Measurements from ENCODE around the gene RBMS3.

RBMS3 gene

GRCh38 chr3:29597376-29598008, 316.6 kb downstream of the RBMS3 start:
- TF ChIP-seq CTCF (IDR thresholded peaks at IDR 0.05), result no peak

GRCh38 chr3:29601861-29602585, 321.2 kb downstream of the RBMS3 start:
- no peak for TF ChIP-seq CTCF (IDR thresholded peaks at IDR 0.05)

GRCh38 chr3:29605845-29606244, 325.0 kb downstream of the RBMS3 start:
- no peak for TF ChIP-seq CTCF (IDR thresholded peaks at IDR 0.05)

- TF ChIP-seq CTCF (IDR thresholded peaks at IDR 0.05), result no peak
Observed at GRCh38 chr3:29606416-29606815, 325.5 kb downstream of the RBMS3 start.

- TF ChIP-seq CTCF (IDR thresholded peaks at IDR 0.05), result no peak
Observed at GRCh38 chr3:29608414-29609327, 327.8 kb downstream of the RBMS3 start.

GRCh38 chr3:29609328-29609811, 328.5 kb downstream of the RBMS3 start:
- TF ChIP-seq CTCF (IDR thresholded peaks at IDR 0.05), result no peak

- no peak for TF ChIP-seq CTCF (IDR thresholded peaks at IDR 0.05)
Observed at GRCh38 chr3:29610781-29611180, 329.9 kb downstream of the RBMS3 start.

All from LNCAP (cell line).